ENCODE data around the gene FBXO48.
"Not testable (repeated sequence)": the region's sequence is repeated elsewhere in the genome, so short reads cannot be mapped to it uniquely, and the experiment has no call there.

Gene FBXO48, protein sequence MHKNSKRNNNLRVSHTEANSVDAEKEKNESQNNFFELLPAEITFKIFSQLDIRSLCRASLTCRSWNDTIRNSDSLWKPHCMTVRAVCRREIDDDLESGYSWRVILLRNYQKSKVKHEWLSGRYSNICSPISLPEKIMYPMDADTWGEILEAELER

DNA sequence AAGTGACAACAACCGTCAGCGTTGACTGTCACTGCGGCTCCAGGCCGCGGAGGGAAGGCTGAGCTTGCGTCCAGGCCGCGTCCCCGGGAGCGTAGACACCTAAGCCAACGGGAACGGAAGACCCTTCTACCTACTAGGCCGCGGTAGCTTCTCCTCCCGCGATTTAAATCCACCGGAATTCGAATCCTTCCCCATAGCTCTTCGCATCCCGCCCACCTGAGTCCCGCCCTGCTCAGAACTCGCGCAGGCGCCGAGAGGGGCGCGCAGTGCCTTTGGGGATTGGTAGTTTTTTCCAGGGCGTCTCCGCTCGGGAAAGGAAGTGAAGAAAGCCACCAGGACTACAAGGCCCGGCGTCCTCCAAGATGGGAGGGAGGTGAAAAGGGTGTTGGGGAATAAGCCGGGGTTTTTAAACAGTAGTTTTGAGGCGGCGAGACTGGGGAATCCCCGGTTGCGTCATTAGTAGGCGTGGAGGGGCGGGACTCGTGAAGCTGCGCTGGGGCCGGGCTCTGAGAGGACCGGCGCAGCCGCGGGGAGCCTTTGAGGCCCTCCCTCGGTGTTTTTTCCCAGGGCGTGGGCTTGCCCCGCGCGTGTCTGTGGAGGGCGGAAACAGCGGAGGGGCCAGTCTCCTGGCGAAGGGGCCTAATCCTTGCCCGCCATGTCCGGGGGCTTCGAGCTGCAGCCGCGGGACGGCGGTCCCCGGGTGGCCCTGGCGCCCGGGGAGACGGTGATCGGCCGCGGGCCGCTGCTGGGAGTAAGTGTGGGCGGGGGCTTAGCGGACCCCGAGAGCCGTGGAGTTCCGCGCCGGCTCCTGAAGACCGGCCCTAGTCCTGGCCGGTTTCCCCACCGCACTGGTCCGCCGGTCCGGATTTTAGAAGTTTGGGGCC lies at the start of gene FBXO48, which contains the start of gene APLF:
Gene FBXO48, minus strand, starts transcription at position 218 of the 884 bp plus-strand sequence. CDS start 2,149 bp downstream, outside the sequence.
Gene APLF, plus strand, starts transcription at position 509 of the 884 bp plus-strand sequence. Its CDS starts 147 bp downstream, at position 656.
- peak; percentile 96 for DNase-seq (ENCODE audit: low read depth)

DNA sequence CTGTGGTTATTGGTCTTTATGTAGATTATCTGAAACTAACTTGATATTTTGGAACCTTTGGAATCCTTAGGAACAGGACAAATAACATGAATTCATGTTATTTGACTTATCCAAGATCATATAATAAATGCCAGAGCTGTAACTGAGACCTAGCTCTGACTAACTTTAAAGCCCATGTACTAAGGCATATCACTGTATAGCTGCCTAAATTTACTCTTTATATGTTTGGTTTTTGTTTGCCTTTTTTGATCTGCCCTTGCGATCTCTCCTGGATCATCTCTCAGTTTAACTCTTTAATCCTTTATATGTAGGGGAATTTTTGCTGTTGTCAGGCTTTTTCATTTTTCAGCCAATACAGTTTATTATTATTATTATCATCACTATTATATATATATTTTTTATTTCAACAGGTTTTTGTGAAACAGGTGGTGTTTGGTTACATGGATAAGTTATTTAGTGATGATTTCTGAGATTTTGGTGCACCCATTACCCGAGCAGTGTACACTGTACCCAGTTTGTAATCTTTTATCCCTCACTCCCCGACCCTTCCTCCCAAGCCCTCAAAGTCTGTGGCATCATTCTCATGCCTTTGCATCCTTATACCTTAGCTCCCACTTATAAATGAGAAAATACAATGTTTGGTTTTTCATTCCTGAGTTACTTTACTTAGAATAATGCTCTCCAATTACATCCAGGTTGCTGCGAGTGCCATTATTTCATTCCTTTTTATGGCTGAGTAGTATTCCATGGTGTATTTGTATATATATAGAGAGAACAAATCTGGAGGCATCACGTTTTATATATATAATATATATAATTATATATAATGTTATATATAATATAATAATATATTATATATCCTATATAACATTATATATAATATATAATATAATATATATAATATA lies 49.2 kb upstream of the FBXO48 start:
- DNase-seq (ENCODE audit: low read depth): no peak

DNA sequence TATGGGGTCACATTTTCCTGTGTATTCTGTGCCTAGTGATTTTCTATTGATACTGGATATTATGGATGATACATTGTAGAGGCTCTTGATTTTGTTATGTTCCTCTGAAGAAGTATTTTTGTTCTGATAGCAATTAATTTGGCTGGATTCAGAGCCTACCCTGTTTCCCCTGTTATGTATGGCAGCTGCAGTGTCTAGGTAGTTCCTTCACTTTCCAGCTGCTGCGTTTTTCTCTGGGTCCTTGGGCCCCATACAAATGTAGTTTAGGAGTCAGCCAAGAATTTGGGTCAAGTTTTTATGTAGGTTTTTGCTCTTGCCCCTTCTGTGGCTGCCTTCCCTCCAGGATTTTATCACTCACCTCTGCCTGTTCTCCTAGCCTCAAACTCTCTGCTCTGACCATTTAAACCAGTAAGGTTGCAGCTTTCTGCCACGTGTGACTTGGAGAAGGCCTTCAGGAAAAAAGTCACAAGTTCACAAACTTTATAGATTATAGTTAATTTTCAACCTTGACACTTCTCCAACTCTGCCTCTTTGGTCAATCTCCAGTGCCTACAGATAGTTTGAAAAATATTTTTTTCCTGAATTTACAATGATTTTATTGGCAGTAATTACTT lies 47.3 kb upstream of the FBXO48 start:
- DNase-seq (ENCODE audit: low read depth): no peak

DNA sequence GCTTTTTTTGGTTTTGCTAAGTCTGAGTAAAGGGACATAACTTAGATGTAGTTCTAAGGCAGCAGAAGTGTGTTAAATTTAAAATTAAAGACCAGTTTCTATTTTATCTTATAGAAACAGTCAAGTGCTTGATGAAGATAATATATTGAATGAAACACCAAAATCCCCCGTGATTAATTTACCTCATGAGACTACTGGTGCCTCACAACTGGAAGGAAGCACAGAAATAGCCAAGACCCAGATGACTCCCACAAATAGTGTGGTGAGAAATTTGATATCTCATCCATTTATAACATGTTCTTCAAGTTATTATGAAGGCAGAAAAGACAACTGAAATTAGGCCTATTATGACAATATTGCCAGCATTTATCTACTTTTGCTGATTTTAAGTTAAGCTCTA lies 45.9 kb upstream of the FBXO48 start:
- no peak for DNase-seq (ENCODE audit: low read depth)

DNA sequence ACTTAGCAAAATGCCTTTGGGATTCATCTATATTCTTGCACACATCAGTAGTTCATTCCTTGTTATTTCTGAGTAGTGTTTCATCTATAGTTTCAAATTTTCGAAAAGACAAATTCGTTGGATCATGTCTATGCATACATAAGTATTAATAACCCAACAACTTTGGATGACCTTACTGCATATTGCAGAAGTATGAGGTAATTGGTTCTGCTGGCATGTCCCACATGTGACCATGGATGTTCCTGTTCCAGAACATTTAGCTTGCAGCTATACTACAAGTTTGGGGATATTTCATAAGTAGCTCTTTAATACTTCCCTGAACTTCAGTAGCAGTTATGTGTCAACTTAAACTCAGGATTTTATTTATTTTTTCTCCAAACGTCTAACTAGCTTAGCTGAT lies 45.2 kb upstream of the FBXO48 start:
- no peak for DNase-seq (ENCODE audit: low read depth)

DNA sequence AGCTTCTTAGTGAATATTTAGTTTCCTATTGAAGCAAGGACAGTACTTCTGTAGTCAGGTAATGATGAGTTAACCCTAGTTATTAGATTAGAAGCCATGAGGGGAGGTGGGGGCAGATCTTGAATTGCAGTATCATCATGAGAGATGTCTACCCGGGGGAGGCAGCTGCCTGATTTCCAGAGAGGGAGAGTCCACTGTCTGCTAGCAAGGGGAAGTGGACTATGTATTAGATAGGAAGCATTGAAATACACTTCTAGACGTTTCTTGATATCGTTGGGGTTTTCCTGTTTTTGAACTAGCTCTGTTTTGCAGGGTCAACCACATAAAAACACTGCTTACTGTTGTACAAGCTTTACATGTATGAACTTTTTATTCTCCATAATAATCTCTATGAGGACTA lies 39.1 kb upstream of the FBXO48 start:
- no peak for DNase-seq (ENCODE audit: low read depth)

DNA sequence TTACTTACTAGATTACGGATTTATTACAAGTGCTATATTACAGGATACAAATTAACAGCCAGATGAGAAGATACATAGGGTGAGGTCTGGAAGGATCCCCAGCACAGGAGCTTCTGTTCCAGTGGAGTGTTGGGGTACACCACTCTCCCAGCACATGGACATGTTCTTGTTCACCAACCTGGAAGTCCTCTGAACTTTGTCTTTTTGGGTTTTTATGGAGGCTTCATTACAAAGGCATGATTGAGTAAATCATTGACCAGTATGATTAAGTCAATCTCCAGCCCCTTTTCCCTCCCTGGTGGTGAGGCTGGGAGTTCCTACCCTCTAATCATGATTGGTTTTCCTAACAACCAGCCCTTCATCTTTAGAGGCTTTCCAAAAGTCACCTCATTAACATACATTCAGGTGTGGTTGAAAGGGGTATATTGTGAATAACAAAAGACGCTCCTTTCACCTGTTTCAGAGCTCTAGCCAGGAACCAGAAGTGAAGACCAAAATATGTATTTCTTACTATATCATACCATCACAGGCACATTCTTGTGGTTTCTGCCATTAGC lies 38.6 kb upstream of the FBXO48 start:
- DNase-seq (ENCODE audit: low read depth): no peak

DNA sequence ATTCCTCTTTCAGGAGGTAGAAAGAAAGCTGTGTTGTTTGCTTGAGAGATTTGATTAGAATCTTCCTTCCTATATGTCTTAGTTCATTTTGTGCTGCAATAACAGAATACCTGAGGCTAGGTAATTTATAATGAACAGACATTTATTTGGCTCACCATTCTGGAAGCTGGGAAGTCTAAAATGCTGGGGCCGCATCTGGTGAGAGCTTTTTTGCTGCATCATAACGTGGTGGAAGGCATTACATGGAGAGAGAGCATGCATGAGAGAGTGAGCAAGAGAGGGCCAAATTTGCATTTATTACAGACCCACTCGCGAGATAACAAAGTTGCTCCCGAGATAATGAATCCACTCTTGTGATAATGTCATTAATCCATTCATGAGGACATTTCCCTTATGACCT lies 34.7 kb upstream of the FBXO48 start:
- no peak for DNase-seq (ENCODE audit: low read depth)

DNA sequence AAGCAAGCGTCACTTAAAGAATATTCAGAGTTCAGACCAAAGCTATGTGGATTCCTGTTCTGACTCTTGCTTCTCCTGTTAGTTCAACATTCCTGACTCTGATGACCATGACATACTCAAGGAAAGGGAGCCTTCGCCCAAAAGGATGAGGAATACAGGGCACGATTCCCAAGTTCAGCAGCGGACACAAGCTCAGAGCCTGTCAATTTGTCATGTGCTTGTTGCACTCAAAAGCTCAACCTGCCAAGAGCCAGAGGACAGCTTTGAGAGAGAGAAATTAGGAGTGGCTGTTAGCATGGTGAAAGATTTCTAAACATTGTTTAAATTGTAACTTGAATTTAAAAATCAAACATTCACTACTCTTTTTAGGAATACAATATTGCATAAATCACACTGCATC lies 33.6 kb upstream of the FBXO48 start:
- no peak for DNase-seq (ENCODE audit: low read depth)

DNA sequence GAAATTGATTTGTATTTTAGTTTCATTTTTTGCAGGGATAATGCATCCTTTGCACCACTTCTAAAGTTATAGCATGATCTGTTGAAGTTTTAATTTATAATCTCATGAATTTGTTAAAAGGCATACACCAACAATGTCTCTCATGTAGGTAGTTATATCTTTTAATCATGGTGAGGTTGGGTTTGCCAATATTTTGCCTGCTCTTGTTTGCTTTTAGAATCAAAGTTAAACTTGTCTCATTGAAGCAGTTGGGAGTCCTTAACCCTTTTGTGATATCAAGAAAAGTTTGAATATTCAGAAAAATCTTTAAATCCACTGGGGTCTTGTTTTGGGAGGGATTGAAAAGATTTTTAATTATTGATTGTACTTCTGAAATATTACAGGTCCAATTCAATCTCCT lies 32.0 kb upstream of the FBXO48 start:
- DNase-seq (ENCODE audit: low read depth): no peak

DNA sequence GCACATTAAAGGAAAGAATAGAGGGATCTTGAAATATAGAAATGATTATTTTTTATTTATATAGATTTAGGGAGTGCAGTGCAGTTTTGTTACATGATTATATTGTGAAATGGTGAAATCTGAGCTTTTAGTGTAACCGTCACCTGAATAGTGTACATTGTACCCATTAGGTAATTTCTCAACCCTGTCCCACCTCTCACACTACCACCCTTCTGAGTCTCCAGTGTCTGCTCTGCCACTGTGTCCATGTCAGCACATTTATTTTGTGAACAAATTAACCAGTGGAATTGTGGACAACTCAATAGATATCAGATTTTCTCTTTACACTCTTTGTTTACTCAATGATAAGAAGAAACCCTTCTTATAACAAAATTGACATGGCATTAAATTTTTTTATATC lies 24.5 kb upstream of the FBXO48 start:
- no peak for DNase-seq (ENCODE audit: low read depth)

DNA sequence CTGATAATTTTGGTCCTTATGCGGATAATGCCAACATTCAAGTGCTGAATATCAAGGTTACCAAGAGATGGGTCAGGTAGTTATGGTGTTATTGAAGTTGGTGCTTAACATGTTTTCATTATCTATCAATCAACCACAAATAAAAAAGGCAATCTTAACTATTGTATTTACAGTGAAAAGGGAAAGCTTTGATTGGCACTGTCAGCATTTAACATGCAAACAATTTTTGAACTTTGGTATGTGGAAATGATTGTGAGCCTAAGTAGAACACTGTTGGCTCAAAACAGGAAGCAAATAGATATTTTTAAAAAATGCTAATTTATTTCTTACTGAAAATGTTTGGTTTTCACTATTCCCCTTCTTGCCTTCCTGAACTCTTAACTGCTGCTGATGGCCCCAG lies 22.2 kb upstream of the FBXO48 start:
- no peak for DNase-seq (ENCODE audit: low read depth)

DNA sequence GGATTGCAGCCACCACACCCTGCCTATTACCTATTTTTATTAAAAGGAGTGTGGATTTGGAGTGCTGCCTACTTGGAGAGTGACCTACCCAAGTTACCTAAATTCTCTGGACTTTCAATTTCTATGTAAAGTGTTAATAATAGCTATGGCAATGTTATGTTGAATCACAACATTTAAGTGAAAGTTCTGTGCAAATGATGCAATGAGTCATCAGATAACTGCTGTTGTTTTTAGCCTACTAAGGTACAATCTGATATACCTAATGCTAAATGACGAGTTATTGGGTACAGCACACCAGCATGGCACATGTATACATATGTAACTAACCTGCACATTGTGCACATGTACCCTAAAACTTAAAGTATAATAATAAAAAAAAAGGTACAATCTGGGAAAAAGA lies 21.5 kb upstream of the FBXO48 start:
- not testable (repeated sequence) for DNase-seq (ENCODE audit: low read depth)

DNA sequence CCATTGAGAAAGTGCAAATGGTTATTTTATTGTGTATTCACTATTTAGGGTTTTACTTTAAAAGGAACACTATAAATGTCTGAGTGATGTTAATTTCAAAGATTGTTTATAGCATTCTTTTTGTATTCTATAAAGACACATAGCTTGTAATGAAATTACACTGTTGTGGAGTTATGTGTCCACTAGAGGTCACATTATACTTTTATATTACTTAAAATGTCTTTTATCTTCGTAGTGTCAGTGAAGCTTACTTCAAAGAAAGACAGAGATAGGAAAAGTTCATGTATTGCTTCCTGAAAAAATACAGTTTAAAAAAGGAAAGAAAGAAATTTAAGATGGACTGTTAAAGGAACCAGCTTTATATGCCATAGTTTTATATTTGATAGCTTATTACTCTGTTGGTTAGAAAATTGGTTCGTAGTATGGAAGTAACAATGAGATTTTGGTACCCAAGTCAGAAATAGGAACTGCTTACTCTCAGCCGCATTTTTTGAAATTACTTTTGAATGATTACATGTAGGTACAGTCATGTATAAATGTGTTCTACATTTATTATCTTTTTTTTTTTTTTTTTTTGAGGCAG lies 20.8 kb upstream of the FBXO48 start:
- DNase-seq (ENCODE audit: low read depth): no peak

DNA sequence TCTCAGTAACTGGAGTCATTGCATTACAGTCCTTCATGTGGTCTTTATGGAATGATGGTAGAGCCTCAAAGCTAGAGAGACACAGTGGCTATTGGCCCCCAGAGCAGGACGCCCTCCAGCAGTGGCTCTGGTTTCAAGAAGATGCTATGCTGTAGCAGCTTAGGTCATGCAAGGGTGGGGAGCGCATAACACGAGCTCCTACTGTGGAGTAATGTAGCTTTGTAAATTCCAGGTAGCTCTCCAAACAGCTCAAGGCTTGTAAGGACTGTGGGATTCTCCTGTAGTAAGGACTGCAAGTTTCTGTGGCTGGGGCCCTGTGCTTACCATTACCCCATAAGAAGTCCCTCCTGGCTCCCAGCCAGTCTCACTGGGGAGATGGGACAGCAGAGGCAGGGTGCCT lies 15.9 kb upstream of the FBXO48 start:
- DNase-seq (ENCODE audit: low read depth): no peak

DNA sequence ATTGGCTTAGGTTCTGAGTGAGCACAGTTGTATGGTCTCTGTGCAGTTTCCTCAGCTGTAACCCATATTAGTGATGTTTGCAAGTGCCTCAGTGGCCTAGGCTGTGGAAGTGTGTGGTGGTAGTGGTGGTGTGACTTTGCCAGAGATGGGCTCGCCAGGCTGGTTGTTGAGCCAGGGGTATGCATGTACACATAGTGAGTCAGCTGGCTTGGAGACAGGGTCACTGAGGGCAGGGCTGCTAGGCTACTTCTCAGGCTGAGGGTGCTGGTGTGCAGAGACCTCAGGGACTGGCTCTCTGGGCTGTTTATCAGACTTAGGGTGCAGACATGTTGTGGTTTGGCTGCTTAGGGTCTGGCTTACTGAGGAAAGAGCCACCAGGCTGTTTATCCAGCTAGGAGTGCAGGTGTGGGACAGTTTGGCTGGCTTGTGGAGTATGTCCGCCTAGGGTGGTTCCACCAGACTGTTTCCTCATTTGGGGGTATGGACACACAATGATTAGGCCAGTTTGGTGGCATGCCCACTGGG lies 15.3 kb upstream of the FBXO48 start:
- no peak for DNase-seq (ENCODE audit: low read depth)

DNA sequence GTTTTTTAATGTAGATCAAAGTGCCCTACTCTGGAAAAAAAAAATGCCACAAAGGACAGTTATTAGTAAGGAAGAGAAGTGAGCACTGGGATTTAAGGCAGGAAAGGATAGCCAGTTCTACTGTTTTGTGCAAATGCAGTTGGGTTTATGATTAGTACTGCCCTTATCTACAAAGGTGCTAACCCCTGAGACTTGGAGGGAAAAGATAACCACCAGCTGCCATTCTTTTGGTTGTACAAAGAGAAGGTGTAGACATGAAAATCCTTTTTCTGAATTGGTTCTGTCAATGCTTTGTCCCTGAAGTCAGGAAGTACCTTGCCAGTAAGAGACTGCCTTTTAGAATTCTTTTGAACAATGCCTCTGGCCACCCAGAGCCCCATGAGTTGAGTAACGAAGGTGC lies 11.6 kb upstream of the FBXO48 start:
- DNase-seq (ENCODE audit: low read depth): no peak

DNA sequence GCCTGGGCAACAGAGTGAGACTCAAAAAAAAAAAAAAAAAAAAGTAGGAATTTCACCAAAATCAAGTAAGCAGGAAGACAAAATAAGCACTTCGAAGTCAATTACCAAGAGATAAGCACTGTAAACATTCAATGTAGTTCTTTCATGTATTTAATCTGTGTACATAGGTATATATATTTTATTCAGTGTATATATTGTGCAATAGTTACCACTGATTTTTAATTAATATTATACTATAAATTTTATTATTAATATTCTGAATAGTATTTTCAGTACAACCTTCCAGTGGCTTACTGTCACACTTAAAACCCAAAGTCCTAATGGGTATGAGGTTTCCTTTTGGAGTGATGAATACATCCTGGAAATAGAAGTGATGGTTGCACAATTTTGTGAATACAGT lies 9.4 kb upstream of the FBXO48 start:
- DNase-seq (ENCODE audit: low read depth): no peak

DNA sequence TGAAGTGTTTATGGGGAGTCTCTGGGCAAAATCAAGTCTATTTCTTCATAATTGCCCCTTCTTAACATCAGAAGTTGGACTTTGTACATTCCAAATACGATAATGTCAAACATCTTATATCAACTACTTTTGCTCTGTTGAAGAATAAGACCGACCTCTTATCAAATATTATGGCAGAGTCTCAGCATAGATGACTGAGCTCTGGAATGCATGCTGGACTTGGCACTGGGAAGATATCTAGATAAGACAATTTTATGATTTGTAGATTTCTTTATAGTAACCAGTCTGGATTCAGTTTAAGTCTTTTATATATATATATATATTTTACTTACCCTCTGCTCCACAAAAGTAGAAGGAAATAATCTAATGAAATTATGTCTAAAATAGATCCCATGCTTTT lies 8.5 kb upstream of the FBXO48 start:
- DNase-seq (ENCODE audit: low read depth): no peak

DNA sequence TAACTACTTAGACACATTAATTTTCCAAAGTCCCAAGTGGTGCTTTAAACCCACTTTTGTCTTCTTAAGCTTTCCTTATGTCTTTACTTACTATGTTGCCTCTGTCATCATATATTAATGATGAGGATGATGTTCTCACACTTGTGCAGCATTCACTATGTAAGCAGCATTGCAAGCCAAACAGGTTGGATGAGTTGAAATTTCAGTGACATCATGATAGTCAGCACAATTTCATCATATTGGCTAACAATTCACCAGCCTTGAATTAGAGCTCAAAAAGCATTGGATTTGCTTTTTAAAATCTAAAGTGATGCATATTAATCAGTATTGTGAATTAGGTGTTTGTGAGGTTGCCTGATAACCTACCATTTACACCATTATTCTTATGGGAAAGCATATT lies 8.0 kb upstream of the FBXO48 start:
- no peak for DNase-seq (ENCODE audit: low read depth)

DNA sequence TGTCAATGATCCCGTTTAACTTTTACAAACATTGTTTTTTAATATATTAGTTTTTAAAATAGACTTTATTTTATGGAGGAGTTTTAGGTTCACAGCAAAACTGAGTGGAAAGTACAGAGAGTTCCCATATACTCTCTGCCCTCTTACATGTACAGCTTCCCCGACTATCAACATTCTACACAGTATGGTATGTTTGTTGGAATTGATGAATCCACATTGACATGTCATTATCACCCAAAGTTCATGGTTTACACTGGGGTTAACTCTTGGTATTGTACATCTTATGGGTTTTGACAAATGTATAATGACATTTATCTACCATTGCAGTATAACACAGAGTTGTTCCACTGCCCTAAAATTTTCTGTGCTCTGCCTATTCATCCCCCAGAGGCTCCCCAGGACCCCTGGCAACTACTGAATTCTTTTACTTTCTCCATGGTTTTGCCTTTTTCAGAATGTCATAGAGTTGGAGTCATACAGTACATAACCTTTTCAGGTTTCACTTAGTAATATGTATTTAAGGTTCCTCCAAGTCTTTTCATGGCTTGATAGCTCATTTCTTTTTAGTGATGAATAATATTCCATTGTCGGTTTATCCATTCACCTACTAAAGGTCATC lies 5.8 kb upstream of the FBXO48 start:
- no peak for DNase-seq (ENCODE audit: low read depth)
